Gastroesophageal sphincter (tissue), 4 donors: ENCODE data around the gene CGA. TPM values are rescaled to one million over a fixed set of nuclear protein-coding genes. Genes with fewer than 3 reads are reported as not detected.
A peak's percentile ranks its signal among the peaks of the same experiment; 100 is the strongest.

Source experiments
- ATAC-seq: fragments of 150-250 bp; one replicate; pipeline ENCODE4 v1.9.1; 2016; ENCODE audit warnings: mild to moderate bottlenecking, moderate library complexity
- H3K27ac ChIP-seq, 4 donors: fragments of 200-600 bp; sonication (generic) in 3 of 4; 1 replicate in 3 of 4; 2 replicates in 1 of 4; pipeline ENCODE4 v1.5.1; 2016 to 2019
- H3K27me3 ChIP-seq: fragments of 200-600 bp; sonication (generic); one replicate; pipeline ENCODE4 v1.5.1; 2019
- H3K36me3 ChIP-seq, 2 donors: fragments of 200-600 bp; sonication (generic); one replicate each; pipeline ENCODE4 v1.5.1; 2019; ENCODE audit warnings: control low read depth in 1 of 2
- H3K4me1 ChIP-seq, 3 donors: fragments of 200-600 bp; sonication (generic); 1 replicate in 2 of 3; 2 replicates in 1 of 3; pipeline ENCODE4 v1.5.1; 2016 to 2019; ENCODE audit warnings: control low read depth in 2 of 3
- H3K4me3 ChIP-seq, 2 donors: fragments of 200-600 bp; sonication (generic); one replicate each; pipeline ENCODE4 v1.5.1; 2019; ENCODE audit warnings: mild to moderate bottlenecking in 1 of 2, moderate library complexity in 1 of 2
- H3K9me3 ChIP-seq, 3 donors: fragments of 200-600 bp; sonication (generic); one replicate each; pipeline ENCODE4 v1.5.1; 2017 to 2019; ENCODE audit warnings: control low read depth in 2 of 3
- EP300 ChIP-seq: sonication (generic); formaldehyde crosslinking; IDR thresholded peaks from one replicate; pipeline ENCODE4 v1.6.1; 2017; ENCODE audit warnings: antibody characterized with exemption, mild to moderate bottlenecking
- POLR2A ChIP-seq, 2 donors: fragments of 450-650 bp; IDR thresholded peaks; one replicate each; pipeline ENCODE4 v1.6.1; 2017; ENCODE audit warnings: antibody characterized with exemption in 2 of 2, mild to moderate bottlenecking in 2 of 2, moderate library complexity in 1 of 2
- POLR2AphosphoS5 ChIP-seq: sonication (generic); formaldehyde crosslinking; IDR thresholded peaks from one replicate; pipeline ENCODE4 v1.6.1; 2017; ENCODE audit warnings: antibody characterized with exemption
- WGBS, 2 donors: methylation state at CpG; one replicate each; pipeline ENCODE4 v1.1.5; 2018; ENCODE audit warnings: low coverage in 1 of 2; 5-methylcytosine and 5-hydroxymethylcytosine counted together
- total RNA-seq, 4 donors: library from RNA; depleted of rRNA; stranded (reverse); fragments of >200 nt; gene quantifications; one replicate each; pipeline ENCODE4 v1.1.0, GENCODE V29; 2016
- TF ChIP-seq, protein P1 (sequence below), 4 experiments: fragments of 200-600 bp in 2 of 4; fragments of 450-650 bp in 2 of 4; sonication (generic) in 1 of 4; IDR thresholded peaks; one replicate each; pipeline ENCODE4 v1.5.1; 2017 to 2019; ENCODE audit warnings: antibody characterized with exemption in 4 of 4, mild to moderate bottlenecking in 2 of 4, moderate library complexity in 2 of 4

The CGA gene
- total RNA-seq, 4 donors from 2014 or later: not detected

DNA sequence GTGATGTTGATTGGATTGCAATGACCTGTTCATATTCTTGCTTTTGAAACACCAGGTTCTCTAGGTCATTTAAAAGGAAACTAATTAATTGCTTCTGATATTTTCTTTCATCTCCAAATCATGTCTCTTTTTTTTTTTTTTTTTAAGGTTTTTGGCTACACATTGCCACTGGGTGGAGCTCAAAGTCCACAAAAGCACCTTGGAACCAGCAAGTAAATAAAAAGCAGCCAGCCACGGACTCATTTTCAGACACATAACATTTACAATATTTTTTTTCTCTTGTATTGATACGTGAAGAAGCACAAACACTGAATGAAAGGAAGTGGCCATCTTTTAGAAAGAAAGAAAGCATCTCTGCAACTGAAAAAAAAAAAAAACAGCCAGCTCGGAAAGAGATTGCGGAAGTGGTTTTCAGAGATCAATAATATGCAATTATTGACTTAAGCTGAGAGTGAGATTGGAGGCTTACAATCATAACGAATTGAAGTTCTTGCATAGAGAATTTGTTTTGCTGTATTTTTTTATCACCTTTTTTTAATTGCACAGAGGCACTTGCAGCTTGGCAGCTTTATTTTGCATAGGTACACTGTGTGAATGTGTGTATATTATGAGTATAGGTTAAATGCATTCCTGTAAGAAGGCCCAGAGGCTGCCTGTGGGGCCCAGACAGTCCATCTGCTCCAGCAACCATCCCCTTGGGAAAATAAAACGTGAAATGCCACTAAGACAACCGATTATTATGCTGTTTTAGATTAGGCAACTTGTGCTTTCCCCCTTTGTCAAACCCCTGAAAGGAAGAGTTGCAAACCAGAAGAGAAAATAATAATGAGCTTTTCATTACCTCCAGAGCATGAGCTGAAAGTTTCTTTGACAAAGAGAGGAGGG is 28.2 kb downstream of the CGA start:
- Histone ChIP-seq H3K9me3 (no peaks in the 10 kb centered on the region), H3K27me3 (peaks cover 34% of the 10 kb centered on the region), H3K27ac (no peak overlapping the region), H3K4me3 (no peak overlapping the region), H3K4me1 (peaks cover 0 to 5% (median 0%) of the 10 kb centered on the region in 3 donors), H3K36me3 (no peaks in the 10 kb centered on the region)
- no peak for ATAC-seq
- WGBS, 2 donors: 20 to 33% methylated on average over 6 to 7 of the region's 7 CpGs
- TF ChIP-seq, protein P1, sequence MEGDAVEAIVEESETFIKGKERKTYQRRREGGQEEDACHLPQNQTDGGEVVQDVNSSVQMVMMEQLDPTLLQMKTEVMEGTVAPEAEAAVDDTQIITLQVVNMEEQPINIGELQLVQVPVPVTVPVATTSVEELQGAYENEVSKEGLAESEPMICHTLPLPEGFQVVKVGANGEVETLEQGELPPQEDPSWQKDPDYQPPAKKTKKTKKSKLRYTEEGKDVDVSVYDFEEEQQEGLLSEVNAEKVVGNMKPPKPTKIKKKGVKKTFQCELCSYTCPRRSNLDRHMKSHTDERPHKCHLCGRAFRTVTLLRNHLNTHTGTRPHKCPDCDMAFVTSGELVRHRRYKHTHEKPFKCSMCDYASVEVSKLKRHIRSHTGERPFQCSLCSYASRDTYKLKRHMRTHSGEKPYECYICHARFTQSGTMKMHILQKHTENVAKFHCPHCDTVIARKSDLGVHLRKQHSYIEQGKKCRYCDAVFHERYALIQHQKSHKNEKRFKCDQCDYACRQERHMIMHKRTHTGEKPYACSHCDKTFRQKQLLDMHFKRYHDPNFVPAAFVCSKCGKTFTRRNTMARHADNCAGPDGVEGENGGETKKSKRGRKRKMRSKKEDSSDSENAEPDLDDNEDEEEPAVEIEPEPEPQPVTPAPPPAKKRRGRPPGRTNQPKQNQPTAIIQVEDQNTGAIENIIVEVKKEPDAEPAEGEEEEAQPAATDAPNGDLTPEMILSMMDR (IDR thresholded peaks at IDR 0.05): peak in 3 of 4 experiments; percentile 10 to 35 (median 26)
- no peak for TF ChIP-seq EP300

DNA sequence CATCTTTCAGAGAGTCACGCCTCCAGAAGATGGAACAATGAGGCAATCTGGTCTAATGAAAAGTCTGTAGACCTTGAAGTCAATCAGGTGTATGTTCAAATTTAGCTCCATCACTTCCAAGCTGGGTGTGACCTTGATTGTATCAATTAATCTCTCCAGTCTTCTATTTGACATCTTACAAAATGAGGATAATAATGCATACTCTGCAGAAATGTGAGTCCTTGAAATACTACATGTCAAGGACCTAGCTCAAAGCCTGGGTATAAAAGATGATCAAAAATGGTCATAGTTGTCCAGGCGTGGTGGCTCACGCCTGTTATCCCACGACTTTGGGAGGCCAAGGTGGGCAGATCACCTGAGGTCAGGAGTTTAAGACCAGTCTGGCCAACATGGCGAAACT is 29.8 kb downstream of the CGA start:
- Histone ChIP-seq H3K4me1 (peaks cover 0 to 5% (median 0%) of the 10 kb centered on the region in 3 donors), H3K36me3 (no peaks in the 10 kb centered on the region), H3K9me3 (no peaks in the 10 kb centered on the region), H3K4me3 (no peak overlapping the region), H3K27ac (no peak overlapping the region), H3K27me3 (peaks cover 24% of the 10 kb centered on the region)
- TF ChIP-seq, protein P1 (IDR thresholded peaks at IDR 0.05): no peak
- TF ChIP-seq POLR2AphosphoS5: no peak
- TF ChIP-seq EP300: no peak
- no peak for TF ChIP-seq POLR2A (IDR thresholded peaks at IDR 0.05)
- WGBS, 2 donors: 77 to 85% methylated on average over 4 to 5 of the region's 5 CpGs
- no peak for ATAC-seq

DNA sequence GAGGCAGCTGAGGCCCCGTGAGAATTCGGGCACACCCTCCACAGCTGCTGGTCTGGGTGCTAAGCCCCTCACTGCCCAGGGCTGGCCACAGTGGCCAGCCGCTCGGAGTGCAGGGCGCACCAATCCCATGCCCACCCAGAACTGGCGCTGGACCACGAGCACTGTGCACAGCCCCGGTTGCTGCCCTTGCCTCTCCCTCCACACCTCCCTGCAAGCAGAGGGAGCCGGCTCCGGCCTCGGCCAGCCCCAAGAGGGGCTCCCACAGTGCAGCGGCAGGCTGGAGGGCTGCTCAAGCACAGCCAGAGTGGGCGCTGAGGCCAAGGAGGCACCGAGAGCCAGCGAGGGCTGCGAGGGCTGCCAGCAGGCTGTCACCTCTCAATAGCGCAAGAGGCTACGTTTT is 35.0 kb downstream of the CGA start:
- no peak for ATAC-seq
- no peak overlapping the region for H3K4me3 ChIP-seq
- no peak for TF ChIP-seq EP300
- TF ChIP-seq, protein P1 (IDR thresholded peaks at IDR 0.05): no peak
- TF ChIP-seq POLR2A (IDR thresholded peaks at IDR 0.05): no peak
- no peak for TF ChIP-seq POLR2AphosphoS5

DNA sequence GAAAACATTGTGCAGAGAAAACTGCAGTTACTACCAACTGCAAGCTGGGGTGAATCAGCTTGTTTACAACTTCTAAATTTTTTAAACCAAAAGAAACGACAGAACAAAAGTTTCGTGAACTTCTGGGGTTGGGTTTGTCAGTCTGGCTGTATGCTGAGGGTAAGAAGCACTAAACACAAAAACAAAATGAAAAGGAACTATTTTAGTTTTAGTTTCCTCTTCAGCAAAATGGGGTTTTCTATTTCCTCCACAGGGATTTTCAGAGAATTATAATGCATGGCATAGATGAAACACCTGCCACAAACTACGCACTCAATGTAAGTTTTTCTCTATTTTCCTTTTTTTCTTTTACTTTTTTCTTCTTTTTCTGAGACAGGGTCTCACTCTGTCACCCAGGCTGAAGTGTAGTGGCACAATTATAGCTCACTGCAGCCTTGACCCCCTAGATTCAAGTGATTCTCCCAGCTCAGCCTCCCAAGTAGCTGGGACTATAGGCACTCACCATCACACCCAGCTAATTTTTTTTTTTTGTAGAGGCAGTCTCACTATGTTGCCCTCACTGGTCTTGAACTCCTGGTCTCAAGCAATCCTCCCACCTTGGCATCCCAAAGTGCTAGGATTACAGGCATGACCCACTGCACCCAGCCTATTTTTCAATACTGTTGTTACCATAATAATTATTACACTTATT is 40.6 kb downstream of the CGA start:
- 51 to 63% methylated on average over 3 of the region's 3 CpGs for WGBS, 2 donors

More for the DNA sequence above, 35.0 kb downstream of the CGA start:
- H3K27me3 ChIP-seq: peaks cover 10% of the 10 kb centered on the region
- 82 to 100% methylated on average over 2 to 3 of the region's 18 CpGs for WGBS, 2 donors
- no peaks in the 10 kb centered on the region for H3K9me3 ChIP-seq
- H3K4me1 ChIP-seq: no peaks in the 10 kb centered on the region
- no peaks in the 10 kb centered on the region for H3K36me3 ChIP-seq
- H3K27ac ChIP-seq: no peak overlapping the region

More for the DNA sequence above, 40.6 kb downstream of the CGA start:
- Histone ChIP-seq H3K36me3 (no peaks in the 10 kb centered on the region), H3K4me1 (no peaks in the 10 kb centered on the region), H3K9me3 (no peaks in the 10 kb centered on the region), H3K4me3 (no peak overlapping the region), H3K27ac (no peak overlapping the region), H3K27me3 (no peaks in the 10 kb centered on the region)
- no peak for ATAC-seq
- TF ChIP-seq EP300: no peak
- no peak for TF ChIP-seq POLR2A (IDR thresholded peaks at IDR 0.05)
- TF ChIP-seq, protein P1 (IDR thresholded peaks at IDR 0.05): no peak
- TF ChIP-seq POLR2AphosphoS5: no peak
